ENCODE results near the gene THOC6. TPM values are rescaled to one million over a fixed set of nuclear protein-coding genes. Genes with fewer than 3 reads are reported as not detected.

The THOC6 gene
- total RNA-seq, 4 donors from 2014 or later = 16.5 to 19.1 (median 17.6) TPM

- peaks cover 31% of the 10 kb centered on the region for H3K27me3 ChIP-seq
- no peaks in the 10 kb centered on the region for H3K9me3 ChIP-seq
- intact Hi-C loops (cut with DNase I) = no loop called here
- no peak for DNase-seq
- no peak for TF ChIP-seq POLR2A (IDR thresholded peaks at IDR 0.05)
- TF ChIP-seq CTCF (IDR thresholded peaks at IDR 0.05) = no peak
- H3K4me1 ChIP-seq = peaks cover 10 to 20% of the 10 kb centered on the region in 2 donors
- H3K4me3 ChIP-seq (replicated peaks in 1 of 3) = peak overlapping the region in 1 of 3 donors; percentile 19
- WGBS, 2 donors = 4% methylated on average over 7 to 16 of the region's 54 CpGs
- no peaks in the 10 kb centered on the region for H3K36me3 ChIP-seq
- no peak overlapping the region for H3K27ac ChIP-seq
Observed at GRCh38 chr16:3046641-3047386, 23.0 kb downstream of the THOC6 start.

- WGBS, 2 donors = 8 to 33% methylated on average over 1 to 13 of the region's 13 CpGs
- intact Hi-C loops (cut with DNase I) = no loop called here
- Histone ChIP-seq H3K27ac (no peak overlapping the region), H3K27me3 (peaks cover 31% of the 10 kb centered on the region), H3K4me1 (peaks cover 10 to 20% of the 10 kb centered on the region in 2 donors), H3K36me3 (no peaks in the 10 kb centered on the region), H3K9me3 (no peaks in the 10 kb centered on the region), H3K4me3 (replicated peaks in 1 of 3) (no peak overlapping the region)
- TF ChIP-seq POLR2A (IDR thresholded peaks at IDR 0.05) (no peak), CTCF (IDR thresholded peaks at IDR 0.05) (no peak)
- no peak for DNase-seq
Observed at GRCh38 chr16:3047387-3047720, 23.5 kb downstream of the THOC6 start.

- Histone ChIP-seq H3K4me3 (replicated peaks in 1 of 3) (no peak overlapping the region), H3K9me3 (no peaks in the 10 kb centered on the region), H3K36me3 (no peaks in the 10 kb centered on the region), H3K27me3 (peaks cover 20% of the 10 kb centered on the region), H3K27ac (no peak overlapping the region), H3K4me1 (peaks cover 10 to 20% of the 10 kb centered on the region in 2 donors)
- DNase-seq = no peak
- no peak for TF ChIP-seq POLR2A (IDR thresholded peaks at IDR 0.05)
- TF ChIP-seq CTCF (IDR thresholded peaks at IDR 0.05) = no peak
- intact Hi-C loops (cut with DNase I) = no loop called here
- 80 to 84% methylated on average over 8 to 26 of the region's 26 CpGs for WGBS, 2 donors
Observed at GRCh38 chr16:3049921-3050481, 26.2 kb downstream of the THOC6 start.

GRCh38 chr16:3050487-3050886 is 26.7 kb downstream of the THOC6 start:
- TF ChIP-seq POLR2A (IDR thresholded peaks at IDR 0.05) = no peak
- no peak for TF ChIP-seq CTCF (IDR thresholded peaks at IDR 0.05)
- H3K9me3 ChIP-seq = no peaks in the 10 kb centered on the region
- intact Hi-C loops (cut with DNase I) = no loop called here
- H3K27me3 ChIP-seq = peaks cover 16% of the 10 kb centered on the region
- no peak overlapping the region for H3K4me3 ChIP-seq (replicated peaks in 1 of 3)
- H3K4me1 ChIP-seq = peaks cover 10 to 16% of the 10 kb centered on the region in 2 donors
- WGBS, 2 donors = 51 to 54% methylated on average over 5 of the region's 5 CpGs
- no peak overlapping the region for H3K27ac ChIP-seq
- H3K36me3 ChIP-seq = no peaks in the 10 kb centered on the region
- no peak for DNase-seq

GRCh38 chr16:3051009-3051408 is 27.2 kb downstream of the THOC6 start:
- peaks cover 11% of the 10 kb centered on the region for H3K27me3 ChIP-seq
- peaks cover 6 to 11% of the 10 kb centered on the region in 2 donors for H3K4me1 ChIP-seq
- 46 to 61% methylated on average over 4 of the region's 4 CpGs for WGBS, 2 donors
- no peak overlapping the region for H3K27ac ChIP-seq
- H3K9me3 ChIP-seq = no peaks in the 10 kb centered on the region
- TF ChIP-seq POLR2A (IDR thresholded peaks at IDR 0.05) (no peak), CTCF (IDR thresholded peaks at IDR 0.05) (no peak)
- no peak for DNase-seq
- intact Hi-C loops (cut with DNase I) = no loop called here
- no peaks in the 10 kb centered on the region for H3K36me3 ChIP-seq
- H3K4me3 ChIP-seq (replicated peaks in 1 of 3) = no peak overlapping the region

Measured in thyroid gland (tissue), 4 donors.